HG03280 (cell line): ENCODE results near the gene EFEMP2.
A peak's percentile ranks its signal among the peaks of the same experiment; 100 is the strongest.

Experiments
- ATAC-seq: cut with Tn5 transposase; IDR thresholded peaks from one replicate; pipeline ENCODE4 v1.9.1; 2021; ENCODE audit warnings: mild to moderate bottlenecking, moderate library complexity; ENCODE audit not compliant: unreplicated experiment

The EFEMP2 gene

GRCh38 chr11:65885808-65886536 lies 13.4 kb upstream of the EFEMP2 start:
- ATAC-seq = no peak

- no peak for ATAC-seq
Measured at GRCh38 chr11:65885231-65885630, 12.6 kb upstream of the EFEMP2 start.

- no peak for ATAC-seq
Measured at GRCh38 chr11:65884716-65885092, 12.1 kb upstream of the EFEMP2 start.

GRCh38 chr11:65883786-65884715 lies 11.5 kb upstream of the EFEMP2 start:
- ATAC-seq = no peak

- no peak for ATAC-seq
Measured at GRCh38 chr11:65883058-65883761, 10.6 kb upstream of the EFEMP2 start.

GRCh38 chr11:65882120-65883057 lies 9.8 kb upstream of the EFEMP2 start:
- ATAC-seq = no peak

- ATAC-seq = no peak
Measured at GRCh38 chr11:65880844-65881421, 8.3 kb upstream of the EFEMP2 start.

- no peak for ATAC-seq
Measured at GRCh38 chr11:65880027-65880426, 7.4 kb upstream of the EFEMP2 start.

GRCh38 chr11:65879617-65880016 lies 7.0 kb upstream of the EFEMP2 start, which contains the start of gene CTSW:
CTSW (plus strand) TSS chr11:65879837; CDS start chr11:65879855, 18 bp downstream.
- no peak for ATAC-seq

GRCh38 chr11:65873318-65874156 lies 937 bp upstream of the EFEMP2 start:
- ATAC-seq = peak; percentile 83

GRCh38 chr11:65871811-65872548 lies 620 bp downstream of the EFEMP2 start:
- no peak for ATAC-seq

- ATAC-seq = no peak
Measured at GRCh38 chr11:65870706-65871681, 1.6 kb downstream of the EFEMP2 start.

GRCh38 chr11:65870307-65870658 lies 2.3 kb downstream of the EFEMP2 start:
- ATAC-seq = no peak

GRCh38 chr11:65869643-65870306 lies 2.8 kb downstream of the EFEMP2 start:
- ATAC-seq = no peak

GRCh38 chr11:65868907-65869306 lies 3.7 kb downstream of the EFEMP2 start:
- no peak for ATAC-seq

- ATAC-seq = no peak
Measured at GRCh38 chr11:65868076-65868667, 4.4 kb downstream of the EFEMP2 start.
